NCI-H460 (cell line): ENCODE results near the gene ZFAND3. TPM values are rescaled to one million over a fixed set of nuclear protein-coding genes. Genes with fewer than 3 reads are reported as not detected.
A peak's percentile ranks its signal among the peaks of the same experiment; 100 is the strongest.

Experiments
- DNase-seq: peaks from one replicate; pipeline ENCODE4 v3.0.0-alpha.2; 2016; ENCODE audit warnings: low read depth; ENCODE audit errors: extremely low read depth
- polyA plus RNA-seq: library from polyadenylated mRNA; depleted of rRNA; stranded (reverse); fragments of >200 nt; gene quantifications from 2 replicates; pipeline ENCODE4 v1.2.3, GENCODE V29; 2014; cell fraction: nucleus; rRNA removed
- total RNA-seq: library from RNA; depleted of rRNA; stranded (reverse); fragments of >200 nt; shearing (Covaris generic); gene quantifications from 2 replicates; pipeline ENCODE4 v1.2.3, GENCODE V29; 2014; rRNA removed

ZFAND3 gene, protein sequence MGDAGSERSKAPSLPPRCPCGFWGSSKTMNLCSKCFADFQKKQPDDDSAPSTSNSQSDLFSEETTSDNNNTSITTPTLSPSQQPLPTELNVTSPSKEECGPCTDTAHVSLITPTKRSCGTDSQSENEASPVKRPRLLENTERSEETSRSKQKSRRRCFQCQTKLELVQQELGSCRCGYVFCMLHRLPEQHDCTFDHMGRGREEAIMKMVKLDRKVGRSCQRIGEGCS
- total RNA-seq: 14.7 and 17.6 TPM in 2 replicates
- 4.7 and 8.1 TPM in 2 replicates for polyA plus RNA-seq

GRCh38 chr6:37819177-37819801, at the start of gene ZFAND3:
ZFAND3 (plus strand) TSS chr6:37819727; CDS start chr6:37819946, 219 bp downstream.
- DNase-seq: peak; percentile 90

DNA sequence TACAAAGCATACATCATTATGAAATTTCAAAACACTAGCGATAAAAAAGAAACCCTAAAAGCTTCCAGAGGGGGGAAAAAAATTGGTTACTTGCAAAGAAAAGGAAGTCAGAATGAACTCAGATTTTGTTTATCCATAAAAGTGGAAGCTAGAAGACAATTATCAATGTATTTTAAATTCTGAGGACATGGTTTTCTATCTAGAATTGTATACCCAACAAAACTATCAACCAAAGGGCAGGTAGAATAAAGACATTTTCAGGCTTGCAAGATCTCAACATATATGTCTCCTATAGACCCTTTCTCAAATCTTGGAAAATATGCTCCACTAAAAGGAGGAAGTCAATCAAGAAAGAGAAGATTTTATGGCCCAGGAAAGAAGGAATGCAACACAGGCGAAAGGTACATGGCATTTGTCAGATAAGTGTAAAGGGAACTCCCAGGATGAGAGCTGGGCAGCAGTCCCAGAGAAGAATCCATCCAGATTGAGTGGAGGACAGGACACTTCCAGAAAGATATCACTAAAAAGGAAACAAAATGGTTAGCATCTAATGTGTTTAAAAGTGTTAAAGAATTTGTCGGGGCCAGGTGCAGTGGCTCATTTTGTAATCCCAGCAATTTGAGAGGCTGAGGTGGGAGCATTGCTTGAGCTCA, 45.4 kb upstream of the ZFAND3 start:
- no peak for DNase-seq

DNA sequence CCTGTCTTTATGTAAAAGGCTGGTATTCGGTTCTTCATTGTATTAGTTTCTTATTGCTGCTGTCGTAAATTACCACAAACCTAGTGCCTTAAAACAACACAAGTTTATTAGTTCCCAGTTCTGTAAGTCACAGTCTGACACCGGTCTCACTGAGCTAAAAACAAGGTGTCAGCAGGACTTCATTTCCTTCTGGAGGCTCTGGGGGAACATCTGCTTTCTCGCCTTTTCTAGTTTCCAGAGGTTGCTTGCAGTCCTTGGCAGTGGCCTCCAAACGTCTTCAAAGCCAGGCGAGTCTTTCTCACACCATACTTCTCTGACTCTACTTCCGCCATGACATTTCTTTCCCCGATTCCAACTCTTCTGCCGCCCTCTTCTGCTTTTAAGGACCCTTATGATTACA, 43.0 kb upstream of the ZFAND3 start:
- no peak for DNase-seq

GRCh38 chr6:37777272-37777834, 42.2 kb upstream of the ZFAND3 start:
- no peak for DNase-seq

- DNase-seq: no peak
Measured at GRCh38 chr6:37779111-37779800, 40.3 kb upstream of the ZFAND3 start.

DNA sequence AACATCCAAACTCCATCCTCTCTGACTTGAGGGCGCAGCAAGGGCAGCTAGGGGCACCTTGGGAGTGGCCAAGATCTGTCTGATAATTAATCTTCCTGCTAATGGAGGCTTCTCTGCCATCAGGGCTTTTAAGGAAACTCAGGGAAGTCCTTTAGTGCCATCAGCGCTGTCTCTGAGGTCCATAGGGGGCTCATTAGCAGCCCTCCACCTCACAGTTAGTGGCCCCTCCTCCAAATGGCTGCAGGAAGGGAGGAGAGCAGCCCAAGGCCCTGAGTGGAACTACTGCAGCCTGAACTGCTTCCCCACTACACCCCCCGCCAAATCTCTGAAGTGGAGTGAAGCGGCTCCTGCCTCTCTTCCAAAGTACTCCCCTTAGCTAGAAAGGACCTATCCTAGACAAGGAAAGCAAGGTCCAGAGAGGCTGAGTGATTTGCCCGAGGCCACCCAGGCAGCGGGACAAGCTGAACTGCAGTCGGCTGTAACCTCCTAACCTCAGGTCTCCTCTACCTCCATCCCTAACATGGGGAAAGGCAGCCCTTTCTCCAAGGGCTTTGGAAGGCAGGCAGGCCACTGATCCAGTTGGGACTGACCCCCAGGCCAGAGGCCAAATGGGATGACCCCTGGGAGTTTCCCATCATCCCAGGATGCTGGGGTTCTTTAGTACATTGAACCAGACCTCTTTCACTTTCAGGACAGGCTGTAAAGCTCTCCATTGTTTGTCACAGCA, 39.5 kb upstream of the ZFAND3 start:
- no peak for DNase-seq

GRCh38 chr6:37781788-37782187, 37.7 kb upstream of the ZFAND3 start:
- DNase-seq: no peak

GRCh38 chr6:37783025-37783855, 36.3 kb upstream of the ZFAND3 start:
- DNase-seq: no peak

- DNase-seq: no peak
Measured at GRCh38 chr6:37783856-37784584, 35.5 kb upstream of the ZFAND3 start.

DNA sequence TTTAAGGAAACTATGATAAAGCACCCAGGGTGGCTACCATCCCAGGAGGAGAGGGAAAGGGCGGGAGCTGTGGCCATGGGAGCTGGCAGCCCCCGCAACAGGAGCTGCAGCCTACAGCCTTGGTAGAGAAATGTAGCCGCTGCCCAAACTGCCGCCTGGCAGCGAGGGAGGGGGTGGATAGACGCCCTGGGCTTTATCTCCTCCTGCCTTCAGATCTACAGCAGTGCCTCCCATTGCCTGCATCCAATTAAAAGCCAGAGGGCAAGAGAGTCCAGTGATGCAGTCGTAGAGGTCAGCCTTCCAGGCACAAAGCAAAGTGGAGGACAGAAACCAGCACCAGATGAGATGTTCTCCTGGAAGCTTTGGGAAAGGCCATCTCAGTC, 35.0 kb upstream of the ZFAND3 start:
- DNase-seq: no peak

GRCh38 chr6:37785002-37785662, 34.4 kb upstream of the ZFAND3 start:
- DNase-seq: no peak

GRCh38 chr6:37785663-37786270, 33.8 kb upstream of the ZFAND3 start:
- DNase-seq: no peak

DNA sequence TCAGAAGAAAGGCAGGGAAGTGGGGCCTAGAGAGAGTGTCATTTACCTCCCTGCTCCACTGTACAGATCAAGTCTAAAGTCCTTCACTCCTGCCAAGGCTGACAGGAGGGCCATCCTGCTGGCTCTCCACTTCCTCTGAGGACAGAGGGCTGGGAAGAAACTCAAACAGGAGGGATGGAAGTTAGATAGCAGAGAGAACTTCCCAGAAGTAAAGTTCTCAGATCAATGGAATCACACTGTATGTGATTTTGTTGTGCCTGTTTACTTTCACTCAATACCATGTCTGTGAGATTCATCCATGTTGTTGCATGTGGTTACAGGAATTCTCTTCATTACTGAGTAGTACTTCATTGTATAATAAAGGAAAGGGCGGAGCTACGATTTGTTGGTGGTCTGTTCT, 32.3 kb upstream of the ZFAND3 start:
- DNase-seq: no peak

DNA sequence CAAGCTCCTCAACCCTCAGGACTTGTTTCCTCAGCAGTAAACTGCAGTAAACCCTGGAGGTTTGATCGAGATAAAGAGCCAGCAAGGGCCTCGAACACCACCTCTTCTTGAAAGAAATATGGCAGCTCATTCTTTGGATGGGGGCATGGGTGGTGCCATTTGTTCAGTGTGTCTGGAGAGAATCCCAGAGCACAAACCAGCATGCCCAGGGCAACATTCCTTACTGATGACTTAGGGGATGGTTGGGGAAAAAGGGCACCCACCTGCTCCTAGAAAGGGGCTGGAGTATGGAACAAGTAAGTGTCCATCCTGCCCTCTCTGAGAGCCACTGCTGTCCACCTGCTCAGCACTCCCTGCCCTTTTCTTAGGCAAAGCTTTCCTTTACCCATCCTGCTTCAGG, 31.3 kb upstream of the ZFAND3 start:
- no peak for DNase-seq

- DNase-seq: peak; percentile 94
Measured at GRCh38 chr6:37791156-37791919, 28.2 kb upstream of the ZFAND3 start.

GRCh38 chr6:37792457-37793033, 27.0 kb upstream of the ZFAND3 start:
- no peak for DNase-seq

- DNase-seq: no peak
Measured at GRCh38 chr6:37793067-37793466, 26.5 kb upstream of the ZFAND3 start.
